ENCODE measurements around the gene KRTAP10-10. TPM values are rescaled to one million over a fixed set of nuclear protein-coding genes. Genes with fewer than 3 reads are reported as not detected.
"Not testable (repeated sequence)": the region's sequence is repeated elsewhere in the genome, so short reads cannot be mapped to it uniquely, and the experiment has no call there.

Gene KRTAP10-10
- not detected for polyA plus RNA-seq

- peaks cover 0 to 5% of the 10 kb centered on the region in 2 donors for H3K27me3 ChIP-seq (ENCODE audit: control insufficient read depth in 1 of 2, insufficient read depth in 2 of 2, low read length in 2 of 2)
These were observed at the start of gene KRTAP10-10 for GRCh38 chr21:44637018-44637850. KRTAP10-10 (plus strand) TSS chr21:44637356; CDS start chr21:44637418, 62 bp downstream.

GRCh38 chr21:44589094-44589493 lies 48.1 kb upstream of the KRTAP10-10 start:
- Histone ChIP-seq H3K4me3 (ENCODE audit: low read depth in 1 of 2, low read length in 2 of 2) (no peak overlapping the region), H3K27me3 (ENCODE audit: control insufficient read depth in 1 of 2, insufficient read depth in 2 of 2, low read length in 2 of 2) (peaks cover 0 to 6% of the 10 kb centered on the region in 2 donors)
- WGBS, 2 donors: 92 to 95% methylated on average over 2 of the region's 2 CpGs

More at GRCh38 chr21:44637018-44637850, at the start of gene KRTAP10-10:
- Histone ChIP-seq H3K9me3 (ENCODE audit: control insufficient read depth in 2 of 2, insufficient read depth in 1 of 2, low read depth in 1 of 2, low read length in 1 of 2) (no peaks in the 10 kb centered on the region), H3K36me3 (ENCODE audit: control insufficient read depth in 2 of 2, insufficient read depth in 2 of 2, low read length in 1 of 2) (no peaks in the 10 kb centered on the region), H3K27ac (ENCODE audit: low read depth in 2 of 2, low read length in 1 of 2) (no peak within 1 kb of the TSS), H3K4me3 (ENCODE audit: low read depth in 1 of 2, low read length in 2 of 2) (no peak within 1 kb of the TSS), H3K4me1 (ENCODE audit: control insufficient read depth in 2 of 2, insufficient read depth in 2 of 2, low read length in 1 of 2) (no peaks in the 10 kb centered on the region)
- 49 to 50% methylated on average over 17 to 21 of the region's 21 CpGs for whole genome bisulfite sequencing, 2 donors

GRCh38 chr21:44589586-44590305 lies 47.4 kb upstream of the KRTAP10-10 start:
- Histone ChIP-seq H3K4me1 (ENCODE audit: control insufficient read depth in 2 of 2, insufficient read depth in 2 of 2, low read length in 1 of 2) (peaks cover 0 to 9% of the 10 kb centered on the region in 2 donors), H3K9me3 (ENCODE audit: control insufficient read depth in 2 of 2, insufficient read depth in 1 of 2, low read depth in 1 of 2, low read length in 1 of 2) (peaks cover 0 to 5% of the 10 kb centered on the region in 2 donors), H3K36me3 (ENCODE audit: control insufficient read depth in 2 of 2, insufficient read depth in 2 of 2, low read length in 1 of 2) (no peaks in the 10 kb centered on the region), H3K4me3 (ENCODE audit: low read depth in 1 of 2, low read length in 2 of 2) (no peak overlapping the region), H3K27ac (ENCODE audit: low read depth in 2 of 2, low read length in 1 of 2) (no peak overlapping the region), H3K27me3 (ENCODE audit: control insufficient read depth in 1 of 2, insufficient read depth in 2 of 2, low read length in 2 of 2) (peaks cover 0 to 6% of the 10 kb centered on the region in 2 donors)
- 77 to 80% methylated on average over 24 of the region's 24 CpGs for WGBS, 2 donors

More at GRCh38 chr21:44589094-44589493, 48.1 kb upstream of the KRTAP10-10 start:
- peaks cover 0 to 5% of the 10 kb centered on the region in 2 donors for H3K9me3 ChIP-seq (ENCODE audit: control insufficient read depth in 2 of 2, insufficient read depth in 1 of 2, low read depth in 1 of 2, low read length in 1 of 2)
- H3K4me1 ChIP-seq (ENCODE audit: control insufficient read depth in 2 of 2, insufficient read depth in 2 of 2, low read length in 1 of 2): peaks cover 0 to 9% of the 10 kb centered on the region in 2 donors
- no peak overlapping the region for H3K27ac ChIP-seq (ENCODE audit: low read depth in 2 of 2, low read length in 1 of 2)
- H3K36me3 ChIP-seq (ENCODE audit: control insufficient read depth in 2 of 2, insufficient read depth in 2 of 2, low read length in 1 of 2): no peaks in the 10 kb centered on the region

- Histone ChIP-seq H3K4me1 (ENCODE audit: control insufficient read depth in 2 of 2, insufficient read depth in 2 of 2, low read length in 1 of 2) (peaks cover 0 to 9% of the 10 kb centered on the region in 2 donors), H3K4me3 (ENCODE audit: low read depth in 1 of 2, low read length in 2 of 2) (no peak overlapping the region), H3K27ac (ENCODE audit: low read depth in 2 of 2, low read length in 1 of 2) (no peak overlapping the region), H3K9me3 (ENCODE audit: control insufficient read depth in 2 of 2, insufficient read depth in 1 of 2, low read depth in 1 of 2, low read length in 1 of 2) (peaks cover 0 to 4% of the 10 kb centered on the region in 2 donors), H3K36me3 (ENCODE audit: control insufficient read depth in 2 of 2, insufficient read depth in 2 of 2, low read length in 1 of 2) (no peaks in the 10 kb centered on the region), H3K27me3 (ENCODE audit: control insufficient read depth in 1 of 2, insufficient read depth in 2 of 2, low read length in 2 of 2) (peaks cover 0 to 2% of the 10 kb centered on the region in 2 donors)
- 74 to 79% methylated on average over 10 of the region's 10 CpGs for WGBS, 2 donors
These were observed 46.8 kb upstream of the KRTAP10-10 start for GRCh38 chr21:44590311-44590721.

GRCh38 chr21:44590897-44591800 lies 46.0 kb upstream of the KRTAP10-10 start:
- 46 to 50% methylated on average over 17 to 18 of the region's 19 CpGs for WGBS, 2 donors

GRCh38 chr21:44591801-44592130 lies 45.4 kb upstream of the KRTAP10-10 start:
- whole genome bisulfite sequencing, 2 donors: 22 to 30% methylated on average over 2 to 4 of the region's 4 CpGs
- not testable (repeated sequence) for H3K4me1 ChIP-seq (ENCODE audit: control insufficient read depth in 2 of 2, insufficient read depth in 2 of 2, low read length in 1 of 2)

More at GRCh38 chr21:44590897-44591800, 46.0 kb upstream of the KRTAP10-10 start:
- H3K9me3 ChIP-seq (ENCODE audit: control insufficient read depth in 2 of 2, insufficient read depth in 1 of 2, low read depth in 1 of 2, low read length in 1 of 2); H3K4me1 ChIP-seq (ENCODE audit: control insufficient read depth in 2 of 2, insufficient read depth in 2 of 2, low read length in 1 of 2); H3K27me3 ChIP-seq (ENCODE audit: control insufficient read depth in 1 of 2, insufficient read depth in 2 of 2, low read length in 2 of 2); H3K4me3 ChIP-seq (ENCODE audit: low read depth in 1 of 2, low read length in 2 of 2); H3K27ac ChIP-seq (ENCODE audit: low read depth in 2 of 2, low read length in 1 of 2); H3K36me3 ChIP-seq (ENCODE audit: control insufficient read depth in 2 of 2, insufficient read depth in 2 of 2, low read length in 1 of 2): not testable (repeated sequence)

GRCh38 chr21:44592446-44593311 lies 44.5 kb upstream of the KRTAP10-10 start, which contains the start of gene KRTAP10-6:
KRTAP10-6 (minus strand) TSS chr21:44592505; CDS start chr21:44592484, 21 bp downstream.
- H3K4me3 ChIP-seq (ENCODE audit: low read depth in 1 of 2, low read length in 2 of 2): no peak within 1 kb of the TSS
- H3K4me1 ChIP-seq (ENCODE audit: control insufficient read depth in 2 of 2, insufficient read depth in 2 of 2, low read length in 1 of 2): peaks cover 0 to 9% of the 10 kb centered on the region in 2 donors
- no peak within 1 kb of the TSS for H3K27ac ChIP-seq (ENCODE audit: low read depth in 2 of 2, low read length in 1 of 2)
- no peaks in the 10 kb centered on the region for H3K27me3 ChIP-seq (ENCODE audit: control insufficient read depth in 1 of 2, insufficient read depth in 2 of 2, low read length in 2 of 2)
- no peaks in the 10 kb centered on the region for H3K9me3 ChIP-seq (ENCODE audit: control insufficient read depth in 2 of 2, insufficient read depth in 1 of 2, low read depth in 1 of 2, low read length in 1 of 2)
- 53 to 60% methylated on average over 31 to 33 of the region's 33 CpGs for WGBS, 2 donors
- H3K36me3 ChIP-seq (ENCODE audit: control insufficient read depth in 2 of 2, insufficient read depth in 2 of 2, low read length in 1 of 2): no peaks in the 10 kb centered on the region

More at GRCh38 chr21:44591801-44592130, 45.4 kb upstream of the KRTAP10-10 start:
- H3K36me3 ChIP-seq (ENCODE audit: control insufficient read depth in 2 of 2, insufficient read depth in 2 of 2, low read length in 1 of 2); H3K27me3 ChIP-seq (ENCODE audit: control insufficient read depth in 1 of 2, insufficient read depth in 2 of 2, low read length in 2 of 2); H3K27ac ChIP-seq (ENCODE audit: low read depth in 2 of 2, low read length in 1 of 2); H3K4me3 ChIP-seq (ENCODE audit: low read depth in 1 of 2, low read length in 2 of 2); H3K9me3 ChIP-seq (ENCODE audit: control insufficient read depth in 2 of 2, insufficient read depth in 1 of 2, low read depth in 1 of 2, low read length in 1 of 2): not testable (repeated sequence)

GRCh38 chr21:44593598-44594405 lies 43.4 kb upstream of the KRTAP10-10 start:
- Histone ChIP-seq H3K27me3 (ENCODE audit: control insufficient read depth in 1 of 2, insufficient read depth in 2 of 2, low read length in 2 of 2) (no peaks in the 10 kb centered on the region), H3K36me3 (ENCODE audit: control insufficient read depth in 2 of 2, insufficient read depth in 2 of 2, low read length in 1 of 2) (no peaks in the 10 kb centered on the region), H3K27ac (ENCODE audit: low read depth in 2 of 2, low read length in 1 of 2) (no peak overlapping the region), H3K4me3 (ENCODE audit: low read depth in 1 of 2, low read length in 2 of 2) (no peak overlapping the region), H3K9me3 (ENCODE audit: control insufficient read depth in 2 of 2, insufficient read depth in 1 of 2, low read depth in 1 of 2, low read length in 1 of 2) (no peaks in the 10 kb centered on the region), H3K4me1 (ENCODE audit: control insufficient read depth in 2 of 2, insufficient read depth in 2 of 2, low read length in 1 of 2) (peaks cover 0 to 9% of the 10 kb centered on the region in 2 donors)
- WGBS, 2 donors: 58 to 64% methylated on average over 20 of the region's 20 CpGs
